Liver (tissue), 3 donors: Measurements from ENCODE around the gene PPFIA1.

Experiments
- ATF3 ChIP-seq: IDR thresholded peaks from 2 replicates; pipeline ENCODE4 v1.6.1; 2016; ENCODE audit warnings: antibody characterized with exemption
- EGR1 ChIP-seq, 2 donors: IDR thresholded peaks; 2 replicates each; pipeline ENCODE4 v1.6.1; 2016 to 2018; ENCODE audit warnings: antibody characterized with exemption in 2 of 2, low read depth in 2 of 2
- GABPA ChIP-seq, 2 donors: IDR thresholded peaks in 1 of 2; conservative IDR thresholded peaks in 1 of 2; 2 replicates each; pipeline ENCODE4 v1.6.1; 2016; ENCODE audit warnings: antibody characterized with exemption in 2 of 2, mild to moderate bottlenecking in 1 of 2, moderate library complexity in 1 of 2
- JUND ChIP-seq, 2 donors: IDR thresholded peaks; 2 replicates each; pipeline ENCODE4 v1.6.1; 2016; ENCODE audit warnings: antibody characterized with exemption in 2 of 2
- MAX ChIP-seq: IDR thresholded peaks from 2 replicates; pipeline ENCODE4 v1.6.1; 2016; ENCODE audit warnings: antibody characterized with exemption
- RAD21 ChIP-seq, 2 donors: IDR thresholded peaks; 2 replicates each; pipeline ENCODE4 v1.6.1; 2016; ENCODE audit warnings: antibody characterized with exemption in 2 of 2, mild to moderate bottlenecking in 2 of 2
- RXRA ChIP-seq, 2 donors: IDR thresholded peaks; 2 replicates each; pipeline ENCODE4 v1.6.1; 2017 to 2018; ENCODE audit warnings: antibody characterized with exemption in 2 of 2, mild to moderate bottlenecking in 1 of 2
- SP1 ChIP-seq: IDR thresholded peaks from 2 replicates; pipeline ENCODE4 v1.6.1; 2018; ENCODE audit warnings: antibody characterized with exemption, mild to moderate bottlenecking
- TAF1 ChIP-seq: conservative IDR thresholded peaks from 2 replicates; pipeline ENCODE4 v1.6.1; 2016; ENCODE audit warnings: antibody characterized with exemption, mild to moderate bottlenecking
- YY1 ChIP-seq: IDR thresholded peaks from 2 replicates; pipeline ENCODE4 v1.6.1; 2016; ENCODE audit warnings: antibody characterized with exemption, mild to moderate bottlenecking
- TF ChIP-seq, protein P1 (sequence below): fragments of 150-350 bp; IDR thresholded peaks from 2 replicates; pipeline ENCODE4 v1.5.1; 2017; ENCODE audit warnings: improper control_type of control experiment, low read depth, low read length; ENCODE audit not compliant: missing input control
- TF ChIP-seq, protein P2 (sequence below): IDR thresholded peaks from 2 replicates; pipeline ENCODE4 v1.6.1; 2016; ENCODE audit warnings: antibody characterized with exemption
- TF ChIP-seq, protein P3 (sequence below): IDR thresholded peaks from 2 replicates; pipeline ENCODE4 v1.6.1; 2016; ENCODE audit warnings: antibody characterized with exemption, mild to moderate bottlenecking
- donor health status: healthy.
- donor health status: healthy.

- TF ChIP-seq RAD21 (IDR thresholded peaks at IDR 0.05): no peak
- TF ChIP-seq, protein P1, sequence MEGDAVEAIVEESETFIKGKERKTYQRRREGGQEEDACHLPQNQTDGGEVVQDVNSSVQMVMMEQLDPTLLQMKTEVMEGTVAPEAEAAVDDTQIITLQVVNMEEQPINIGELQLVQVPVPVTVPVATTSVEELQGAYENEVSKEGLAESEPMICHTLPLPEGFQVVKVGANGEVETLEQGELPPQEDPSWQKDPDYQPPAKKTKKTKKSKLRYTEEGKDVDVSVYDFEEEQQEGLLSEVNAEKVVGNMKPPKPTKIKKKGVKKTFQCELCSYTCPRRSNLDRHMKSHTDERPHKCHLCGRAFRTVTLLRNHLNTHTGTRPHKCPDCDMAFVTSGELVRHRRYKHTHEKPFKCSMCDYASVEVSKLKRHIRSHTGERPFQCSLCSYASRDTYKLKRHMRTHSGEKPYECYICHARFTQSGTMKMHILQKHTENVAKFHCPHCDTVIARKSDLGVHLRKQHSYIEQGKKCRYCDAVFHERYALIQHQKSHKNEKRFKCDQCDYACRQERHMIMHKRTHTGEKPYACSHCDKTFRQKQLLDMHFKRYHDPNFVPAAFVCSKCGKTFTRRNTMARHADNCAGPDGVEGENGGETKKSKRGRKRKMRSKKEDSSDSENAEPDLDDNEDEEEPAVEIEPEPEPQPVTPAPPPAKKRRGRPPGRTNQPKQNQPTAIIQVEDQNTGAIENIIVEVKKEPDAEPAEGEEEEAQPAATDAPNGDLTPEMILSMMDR: no peak
- TF ChIP-seq MAX: no peak
- no peak for TF ChIP-seq JUND (IDR thresholded peaks at IDR 0.05)
- TF ChIP-seq EGR1 (IDR thresholded peaks at IDR 0.05; ENCODE audit: low read depth in 2 of 2): no peak
- TF ChIP-seq, protein P2, sequence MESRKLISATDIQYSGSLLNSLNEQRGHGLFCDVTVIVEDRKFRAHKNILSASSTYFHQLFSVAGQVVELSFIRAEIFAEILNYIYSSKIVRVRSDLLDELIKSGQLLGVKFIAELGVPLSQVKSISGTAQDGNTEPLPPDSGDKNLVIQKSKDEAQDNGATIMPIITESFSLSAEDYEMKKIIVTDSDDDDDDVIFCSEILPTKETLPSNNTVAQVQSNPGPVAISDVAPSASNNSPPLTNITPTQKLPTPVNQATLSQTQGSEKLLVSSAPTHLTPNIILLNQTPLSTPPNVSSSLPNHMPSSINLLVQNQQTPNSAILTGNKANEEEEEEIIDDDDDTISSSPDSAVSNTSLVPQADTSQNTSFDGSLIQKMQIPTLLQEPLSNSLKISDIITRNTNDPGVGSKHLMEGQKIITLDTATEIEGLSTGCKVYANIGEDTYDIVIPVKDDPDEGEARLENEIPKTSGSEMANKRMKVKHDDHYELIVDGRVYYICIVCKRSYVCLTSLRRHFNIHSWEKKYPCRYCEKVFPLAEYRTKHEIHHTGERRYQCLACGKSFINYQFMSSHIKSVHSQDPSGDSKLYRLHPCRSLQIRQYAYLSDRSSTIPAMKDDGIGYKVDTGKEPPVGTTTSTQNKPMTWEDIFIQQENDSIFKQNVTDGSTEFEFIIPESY: no peak
- no peak for TF ChIP-seq TAF1
- no peak for TF ChIP-seq SP1
- TF ChIP-seq, protein P3, sequence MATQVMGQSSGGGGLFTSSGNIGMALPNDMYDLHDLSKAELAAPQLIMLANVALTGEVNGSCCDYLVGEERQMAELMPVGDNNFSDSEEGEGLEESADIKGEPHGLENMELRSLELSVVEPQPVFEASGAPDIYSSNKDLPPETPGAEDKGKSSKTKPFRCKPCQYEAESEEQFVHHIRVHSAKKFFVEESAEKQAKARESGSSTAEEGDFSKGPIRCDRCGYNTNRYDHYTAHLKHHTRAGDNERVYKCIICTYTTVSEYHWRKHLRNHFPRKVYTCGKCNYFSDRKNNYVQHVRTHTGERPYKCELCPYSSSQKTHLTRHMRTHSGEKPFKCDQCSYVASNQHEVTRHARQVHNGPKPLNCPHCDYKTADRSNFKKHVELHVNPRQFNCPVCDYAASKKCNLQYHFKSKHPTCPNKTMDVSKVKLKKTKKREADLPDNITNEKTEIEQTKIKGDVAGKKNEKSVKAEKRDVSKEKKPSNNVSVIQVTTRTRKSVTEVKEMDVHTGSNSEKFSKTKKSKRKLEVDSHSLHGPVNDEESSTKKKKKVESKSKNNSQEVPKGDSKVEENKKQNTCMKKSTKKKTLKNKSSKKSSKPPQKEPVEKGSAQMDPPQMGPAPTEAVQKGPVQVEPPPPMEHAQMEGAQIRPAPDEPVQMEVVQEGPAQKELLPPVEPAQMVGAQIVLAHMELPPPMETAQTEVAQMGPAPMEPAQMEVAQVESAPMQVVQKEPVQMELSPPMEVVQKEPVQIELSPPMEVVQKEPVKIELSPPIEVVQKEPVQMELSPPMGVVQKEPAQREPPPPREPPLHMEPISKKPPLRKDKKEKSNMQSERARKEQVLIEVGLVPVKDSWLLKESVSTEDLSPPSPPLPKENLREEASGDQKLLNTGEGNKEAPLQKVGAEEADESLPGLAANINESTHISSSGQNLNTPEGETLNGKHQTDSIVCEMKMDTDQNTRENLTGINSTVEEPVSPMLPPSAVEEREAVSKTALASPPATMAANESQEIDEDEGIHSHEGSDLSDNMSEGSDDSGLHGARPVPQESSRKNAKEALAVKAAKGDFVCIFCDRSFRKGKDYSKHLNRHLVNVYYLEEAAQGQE: no peak
- TF ChIP-seq GABPA (IDR thresholded peaks at IDR 0.05 in 1 of 2, conservative IDR thresholded peaks at IDR 0.05 in 1 of 2): no peak
- no peak for TF ChIP-seq YY1
- TF ChIP-seq ATF3: no peak
- TF ChIP-seq RXRA (IDR thresholded peaks at IDR 0.05): no peak
Observed at GRCh38 chr11:70240337-70240736, 30.2 kb upstream of the PPFIA1 start.
